Stimulated activated CD8-positive, alpha-beta memory T cell treated with anti-CD3 and anti-CD28 coated beads, Interleukin-7, amount 100 ng/mL, for 48 hours (primary cell): ENCODE results near the gene POMC.
"Not testable (repeated sequence)": the region's sequence is repeated elsewhere in the genome, so short reads cannot be mapped to it uniquely, and the experiment has no call there.

Source experiments
- DNase-seq, 2 donors: peaks; one replicate each; pipeline ENCODE4 v3.0.0-alpha.2; 2020; ENCODE audit warnings: low read depth in 1 of 2; ENCODE audit errors: extremely low read depth in 1 of 2

POMC gene

DNA sequence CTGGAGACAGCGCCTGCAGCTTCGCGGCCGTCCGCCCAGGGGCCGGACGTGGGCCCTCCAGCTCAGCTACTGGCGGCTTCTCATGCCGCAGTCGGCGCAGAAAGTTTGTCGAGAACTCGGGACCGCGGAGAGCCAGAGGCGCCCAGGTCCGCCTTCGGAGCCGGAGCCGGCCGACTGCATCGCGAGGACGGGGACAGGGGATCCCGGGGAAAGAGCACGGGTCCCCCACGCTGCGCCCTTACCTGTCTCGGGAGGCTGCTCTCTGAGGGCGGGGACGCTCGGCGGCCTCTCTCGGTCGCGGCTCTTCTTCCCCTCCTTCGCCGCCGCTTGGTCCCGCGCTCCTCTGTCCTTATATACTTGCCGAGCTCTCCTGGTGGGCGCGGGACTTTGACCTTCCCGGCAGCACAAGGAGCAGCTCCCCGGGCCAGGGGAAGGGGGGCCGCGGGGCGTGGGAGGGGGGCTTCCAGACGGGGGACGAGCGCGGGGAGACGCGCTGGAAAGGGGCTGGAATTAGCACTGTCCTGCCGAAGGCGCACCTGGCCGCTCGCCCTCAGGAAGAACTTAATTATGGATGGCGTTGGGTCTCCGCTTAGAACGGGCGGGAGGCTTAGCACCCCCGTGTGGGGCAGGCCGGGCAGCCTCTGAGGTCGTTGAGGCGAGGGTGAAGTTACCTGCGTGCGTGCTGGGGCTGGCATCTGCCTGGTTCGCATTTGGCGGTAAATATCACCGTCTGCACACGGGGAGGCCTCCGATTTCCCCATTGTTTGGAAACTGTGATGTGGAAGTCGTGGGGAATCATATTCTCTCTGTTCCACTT lies at the start of gene POMC:
Gene POMC (minus strand): TSS at position 325 of the 817 bp plus-strand sequence. CDS start 3,808 bp downstream, outside the sequence.
- DNase-seq, result no peak

DNA sequence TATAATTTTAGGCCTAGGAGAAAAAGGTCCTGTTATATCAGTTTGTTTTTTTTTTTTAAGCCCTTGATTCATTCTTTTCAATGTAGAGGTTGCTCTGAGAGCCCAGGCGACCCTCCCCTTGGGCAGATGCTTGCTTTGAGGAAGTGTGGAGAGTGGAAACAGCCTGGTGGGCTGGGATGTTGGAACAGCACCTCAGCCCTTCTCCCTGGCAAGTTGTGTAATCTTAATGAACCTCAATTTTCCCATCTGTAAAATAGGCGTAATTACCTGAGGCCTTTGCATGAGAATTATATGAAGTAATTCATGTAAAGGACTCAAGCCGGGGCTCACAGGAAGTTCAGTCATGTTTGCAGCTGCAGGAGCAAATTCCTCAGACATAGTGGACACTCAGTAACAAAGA lies 49.7 kb upstream of the POMC start:
- no peak for DNase-seq

DNA sequence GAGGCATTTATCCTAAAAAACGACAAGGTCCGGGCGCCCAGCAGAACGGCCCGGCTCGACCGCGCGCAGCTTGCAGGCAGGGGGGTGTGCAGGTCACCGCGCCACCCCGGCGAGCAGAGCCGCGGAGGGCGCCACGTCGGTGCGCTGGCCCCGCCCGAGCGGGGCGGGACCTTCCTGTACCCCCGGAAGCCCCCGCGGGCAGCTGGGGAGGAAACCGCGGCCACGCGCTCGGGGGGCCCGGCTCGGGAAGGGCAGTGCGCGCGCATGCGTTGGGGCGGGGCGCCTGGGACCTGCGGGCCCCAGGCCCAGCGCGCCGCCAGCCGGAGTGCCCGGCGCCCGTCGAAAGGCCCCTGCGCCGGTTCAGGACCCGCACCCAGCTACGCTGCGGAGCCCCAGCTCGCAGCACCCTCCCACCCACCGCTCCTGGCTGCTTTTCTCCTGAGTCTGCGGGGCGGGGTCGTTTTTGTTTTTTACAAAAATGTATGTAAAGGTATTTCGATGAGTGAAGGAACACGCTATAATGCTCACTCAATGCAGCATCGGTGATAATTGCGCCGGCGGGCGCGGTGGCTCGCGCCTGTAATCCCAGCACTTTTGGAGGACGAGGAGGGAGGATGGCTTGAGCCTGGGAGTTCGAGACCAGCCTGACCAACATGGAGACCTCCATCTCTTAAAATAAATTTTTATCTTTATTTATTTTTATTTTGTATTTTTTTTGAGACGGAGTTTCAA lies 47.7 kb upstream of the POMC start:
- peak; percentile 79 to 84 for DNase-seq

DNA sequence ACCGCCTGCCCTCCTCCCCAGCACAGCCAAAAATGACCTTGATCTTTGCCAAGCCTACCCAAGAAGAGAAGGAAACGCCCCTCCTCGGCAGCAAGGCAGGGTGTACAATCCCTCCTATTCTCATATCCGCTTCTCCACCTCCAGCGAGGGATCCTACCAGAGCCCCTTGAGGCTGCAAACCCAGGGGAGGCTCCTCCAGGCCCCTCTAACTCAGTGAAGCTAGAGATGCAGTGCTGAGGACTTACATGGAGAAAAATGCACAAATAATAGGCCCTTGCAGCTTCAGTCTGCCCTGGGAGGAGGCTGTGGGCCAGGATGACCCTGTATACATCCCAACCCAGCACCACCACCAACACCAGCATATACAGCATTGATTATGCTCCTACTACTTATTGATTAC lies 46.9 kb upstream of the POMC start:
- no peak for DNase-seq

DNA sequence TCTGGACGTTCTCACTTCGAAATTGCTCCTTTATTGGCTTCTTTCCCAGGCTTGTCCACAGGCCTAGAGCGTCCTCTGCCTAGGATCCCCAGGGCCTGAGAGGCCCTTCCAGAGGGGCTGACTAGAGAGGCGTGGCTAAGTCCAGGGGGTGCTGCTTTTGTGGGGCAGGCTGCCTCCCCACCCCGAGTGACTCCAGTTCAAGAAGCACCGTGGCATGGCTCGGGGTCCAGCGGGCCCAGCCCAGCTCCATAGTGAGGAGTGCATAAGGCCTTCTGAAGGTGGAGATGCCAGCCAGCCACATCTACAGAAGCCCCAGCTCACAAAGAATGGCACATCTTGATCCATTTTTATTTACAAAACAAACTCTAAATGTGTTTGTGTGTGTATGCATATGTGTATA lies 44.8 kb upstream of the POMC start:
- no peak for DNase-seq

DNA sequence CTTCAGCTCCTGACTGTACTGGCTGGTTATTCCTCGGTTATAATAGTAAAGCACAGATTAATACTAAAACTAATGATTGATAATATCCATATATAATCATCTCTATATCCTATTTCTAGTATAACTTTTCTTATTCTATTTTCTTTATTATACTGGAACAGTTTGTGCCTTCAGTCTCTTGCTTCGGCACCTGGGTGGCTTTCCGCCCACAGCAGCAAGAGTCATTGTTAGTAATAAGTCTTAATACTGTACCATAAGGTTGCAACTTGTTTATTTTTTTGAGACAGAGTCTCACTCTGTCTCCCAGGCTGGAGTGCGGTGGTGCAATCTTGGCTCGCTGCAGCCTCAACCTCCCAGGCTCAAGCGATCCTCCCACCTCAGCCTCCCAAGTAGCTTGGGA lies 42.5 kb upstream of the POMC start:
- not testable (repeated sequence) for DNase-seq

DNA sequence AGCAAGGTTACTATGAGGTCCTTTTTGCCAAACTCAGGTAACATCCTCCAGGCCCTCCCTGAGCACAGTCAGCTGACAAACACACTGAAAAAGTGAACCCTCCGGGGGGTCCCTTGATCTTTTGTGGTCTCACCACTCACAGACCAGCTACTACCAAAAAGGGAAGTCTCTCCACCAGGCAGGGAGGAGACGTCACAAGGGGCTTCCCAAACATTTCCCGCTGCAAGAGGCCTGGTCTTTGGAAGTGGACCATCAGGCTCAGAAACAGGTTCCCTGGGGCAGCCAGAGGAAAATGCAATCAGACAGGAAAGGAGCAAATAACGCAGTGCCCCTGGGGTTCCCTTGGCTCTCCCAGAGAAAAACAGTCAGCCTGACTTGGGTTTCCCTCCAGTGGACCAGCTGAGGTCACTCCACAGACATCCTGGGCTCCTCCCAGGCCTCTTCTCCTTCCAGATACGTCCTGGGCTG lies 38.7 kb upstream of the POMC start:
- no peak for DNase-seq

DNA sequence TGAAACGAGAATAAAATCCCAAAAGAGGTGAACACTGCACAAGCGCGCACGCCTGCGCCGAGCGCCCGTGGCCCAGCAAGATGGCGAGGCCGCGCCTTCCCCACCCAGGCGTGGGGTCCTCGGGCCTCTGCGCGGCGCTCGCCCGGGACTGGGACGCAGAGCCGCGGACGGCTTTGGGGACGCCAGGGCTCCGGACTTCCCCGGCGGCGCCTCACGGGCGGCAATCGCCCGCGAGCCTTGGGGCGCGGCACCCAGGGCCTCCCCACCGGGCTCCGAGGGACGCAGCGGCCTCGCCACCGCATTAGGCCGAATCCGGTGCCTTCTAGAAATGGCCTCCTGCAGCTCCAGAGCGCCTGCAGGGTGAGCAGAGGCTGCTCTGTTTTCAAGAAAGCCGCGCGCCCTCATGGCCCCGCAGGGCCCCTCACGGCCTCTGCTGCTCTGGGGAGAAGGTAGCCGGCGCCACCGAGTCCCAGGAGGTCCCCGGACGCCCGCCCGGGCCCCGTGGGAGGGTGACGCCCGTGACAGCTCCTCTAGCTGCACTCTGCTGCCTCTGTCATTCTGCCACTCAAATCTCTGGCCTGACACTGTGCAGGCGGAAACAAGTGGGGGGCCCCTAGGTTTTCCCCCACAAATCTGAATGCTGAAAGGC lies 35.9 kb upstream of the POMC start:
- DNase-seq, result no peak

DNA sequence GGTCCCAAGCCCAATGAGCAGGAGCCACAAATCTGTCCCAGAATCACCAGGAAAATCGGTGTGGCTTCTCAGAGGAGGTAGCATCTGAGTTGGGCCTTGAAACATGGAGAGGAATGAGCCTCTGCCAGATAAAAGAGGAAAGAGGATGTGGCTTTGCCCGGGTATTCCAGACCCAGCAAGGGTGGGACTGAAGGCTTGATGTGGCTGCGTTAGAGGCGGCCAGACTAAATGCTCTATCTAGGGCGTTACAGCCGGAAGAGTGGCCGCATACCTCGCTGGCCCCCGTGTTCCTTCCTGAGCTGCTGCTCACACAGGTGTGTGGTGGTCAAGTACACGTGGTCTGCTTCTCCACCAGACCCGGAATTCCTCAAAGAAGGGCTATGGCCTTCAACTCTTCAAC lies 33.9 kb upstream of the POMC start:
- DNase-seq, result no peak

DNA sequence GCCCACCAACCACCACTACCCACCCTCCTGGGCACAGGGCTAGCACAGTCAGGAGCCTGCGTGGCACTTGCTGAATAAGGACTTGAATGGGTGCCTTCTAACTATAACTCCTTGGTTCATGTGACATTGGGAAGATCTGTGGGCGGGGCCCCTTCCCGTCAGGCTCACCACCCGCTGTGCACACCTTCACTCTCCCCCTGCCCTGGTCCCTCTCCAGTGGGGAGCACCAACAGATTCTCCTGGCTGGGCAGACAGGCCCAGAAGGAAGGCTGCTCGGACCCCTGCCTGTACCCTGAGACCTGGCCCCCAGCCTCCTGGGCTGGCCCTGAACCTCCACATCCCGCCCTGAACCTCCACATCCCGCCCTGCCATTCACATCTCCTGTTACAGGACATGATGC lies 33.4 kb upstream of the POMC start:
- DNase-seq, result no peak

DNA sequence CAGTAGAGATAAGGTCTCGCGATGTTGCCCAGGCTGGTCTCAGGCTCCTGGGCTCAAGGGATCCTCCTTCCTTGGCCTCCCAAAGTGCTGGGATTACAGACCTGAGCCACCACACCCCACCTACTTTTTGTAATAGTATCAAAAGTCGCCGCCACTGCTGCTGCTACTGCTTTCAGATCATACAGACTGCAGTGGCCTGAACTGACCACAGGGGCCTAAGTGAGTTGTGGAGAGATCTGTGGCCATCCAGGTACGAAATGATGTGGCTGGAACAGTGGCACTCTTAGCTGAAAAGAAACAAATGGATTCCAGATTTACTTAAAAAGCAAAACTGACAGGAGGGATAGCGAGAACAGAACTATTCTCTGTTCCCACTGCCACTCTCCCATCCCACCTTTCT lies 32.9 kb upstream of the POMC start:
- DNase-seq, result no peak

DNA sequence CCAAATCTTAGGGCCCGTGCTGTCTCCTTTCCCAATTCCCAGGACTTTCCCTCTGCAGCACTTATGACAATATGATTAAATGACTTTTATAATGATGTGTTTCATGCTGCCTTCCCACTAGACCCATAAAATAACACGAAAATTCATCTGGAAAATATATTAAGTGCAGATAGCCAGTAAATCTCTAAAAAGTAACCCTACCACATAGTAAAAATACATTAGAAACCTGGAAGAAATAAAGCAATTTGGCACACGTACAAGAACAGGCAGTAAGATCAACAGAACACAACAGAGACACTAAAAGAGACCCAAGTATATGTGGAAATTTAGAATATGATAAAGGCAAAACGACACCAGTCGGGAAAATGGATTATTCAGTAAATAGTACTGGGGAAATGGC lies 30.2 kb upstream of the POMC start:
- DNase-seq, result no peak

DNA sequence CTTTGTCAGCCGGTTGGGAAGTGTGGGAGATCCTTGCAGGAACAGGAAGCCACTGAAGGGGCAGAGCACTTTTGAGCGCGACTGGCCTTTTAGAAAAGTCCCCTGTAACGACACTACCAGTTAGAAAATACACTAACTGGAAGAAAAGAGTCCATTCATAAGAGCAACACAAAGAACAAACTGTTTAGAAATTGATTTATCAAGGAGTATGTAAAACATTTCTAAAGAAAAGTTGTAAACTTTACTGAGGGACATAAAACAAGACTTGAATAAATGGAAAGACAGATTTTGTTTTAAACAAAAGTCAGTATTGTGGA lies 29.8 kb upstream of the POMC start:
- no peak for DNase-seq

DNA sequence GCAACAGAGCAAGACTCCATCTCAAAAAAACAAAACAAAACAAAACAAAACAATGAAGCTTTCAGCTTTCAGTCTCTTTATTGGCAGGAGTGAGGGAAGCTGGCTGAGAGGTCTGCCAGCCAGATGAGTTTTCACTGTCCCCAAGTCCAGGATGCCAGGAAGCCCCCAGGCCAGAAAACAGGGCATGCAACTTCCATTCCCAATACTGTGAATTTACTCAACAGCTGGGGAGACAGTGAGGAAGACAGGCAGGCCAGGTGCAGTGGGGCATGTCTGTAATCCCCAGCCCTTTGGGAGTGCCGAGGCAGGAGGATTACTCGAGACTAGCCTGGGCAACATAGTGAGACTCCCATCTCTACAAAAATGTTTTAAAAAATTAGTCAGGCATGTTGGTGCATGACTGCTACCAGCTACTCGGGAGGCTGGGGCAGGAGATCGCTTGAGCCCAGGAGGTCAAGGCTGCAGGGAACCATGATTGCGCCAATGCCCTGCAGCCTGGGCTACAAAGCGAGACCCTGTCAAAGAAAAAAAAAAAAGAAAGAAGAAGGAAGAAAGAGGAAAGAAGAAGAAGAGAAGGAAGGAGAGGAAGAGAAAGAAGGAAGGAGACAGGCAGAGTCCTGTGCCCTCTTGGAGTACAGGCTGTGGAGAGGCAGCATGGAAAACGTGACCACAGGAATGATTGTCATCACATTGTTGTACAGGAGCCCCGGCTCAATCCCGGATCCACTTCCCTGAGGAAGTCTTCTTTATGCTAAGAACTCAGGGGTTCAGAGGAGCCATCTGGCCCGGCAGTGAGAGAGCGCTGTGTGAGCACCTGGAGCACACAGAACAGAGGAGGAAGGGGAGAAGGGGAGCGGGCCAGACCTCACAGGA lies 29.2 kb upstream of the POMC start:
- no peak for DNase-seq

DNA sequence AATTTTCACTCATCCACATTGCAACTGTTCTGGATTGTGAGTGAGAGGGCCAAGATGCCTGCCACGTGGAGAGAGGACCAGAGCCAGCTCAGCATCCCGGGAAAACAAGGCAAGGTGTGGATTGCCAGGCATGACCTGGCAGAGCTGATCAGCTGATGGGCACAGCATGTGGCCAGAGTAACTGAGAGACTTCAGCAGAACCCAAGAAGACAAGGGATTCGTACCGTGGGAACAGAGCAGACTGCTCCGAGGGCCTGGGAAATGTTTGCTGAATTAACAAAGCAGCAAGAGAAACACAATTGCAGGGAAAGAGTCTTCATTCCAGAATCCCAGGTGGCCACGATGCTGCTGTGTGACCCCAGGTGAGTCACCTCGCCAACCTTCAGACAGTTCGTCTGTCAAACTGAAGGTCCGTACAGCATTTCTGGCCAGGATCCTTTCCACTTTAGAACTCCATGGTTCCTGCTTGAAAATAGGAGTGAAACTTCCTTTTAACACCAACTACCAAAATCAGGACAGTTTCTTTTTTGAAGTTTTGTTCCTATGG lies 26.3 kb upstream of the POMC start:
- DNase-seq, result no peak

DNA sequence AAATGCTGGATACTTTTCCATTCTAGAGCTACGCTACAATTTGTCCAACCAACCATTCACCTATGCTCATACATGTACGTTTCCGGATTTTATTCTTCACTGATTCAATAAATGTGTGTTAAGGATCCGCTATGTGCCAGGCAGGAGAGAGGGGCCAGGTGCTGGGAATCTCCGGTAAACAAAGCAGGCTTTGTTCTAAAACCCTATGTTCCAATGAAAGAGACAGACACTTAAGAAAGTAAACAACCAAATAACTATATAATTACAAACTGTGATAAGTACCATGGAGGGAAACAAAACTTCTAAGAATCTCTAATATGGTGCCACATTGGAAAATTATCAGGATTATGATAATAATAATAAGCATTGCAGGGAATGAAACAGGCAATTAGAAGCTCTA lies 22.2 kb upstream of the POMC start:
- DNase-seq, result no peak

DNA sequence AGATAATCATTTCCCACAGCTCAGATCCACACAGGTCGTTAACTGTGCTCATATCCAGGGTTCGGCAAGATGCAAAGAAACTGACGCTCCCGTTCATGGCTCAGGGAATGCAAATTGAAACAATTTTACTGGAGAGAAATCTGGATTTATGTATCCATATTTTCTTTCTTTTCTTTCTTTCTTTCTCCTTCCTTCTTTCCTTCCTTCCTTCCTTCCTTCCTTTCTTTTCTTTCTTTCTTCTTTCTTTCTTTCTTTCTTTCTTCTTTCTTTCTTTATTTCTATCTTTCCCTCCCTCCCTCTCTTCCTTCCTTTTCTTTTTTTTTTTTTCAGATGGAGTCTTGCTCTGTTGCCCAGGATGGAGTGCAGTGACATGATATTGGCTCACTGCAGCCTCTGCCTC lies 20.0 kb upstream of the POMC start:
- no peak for DNase-seq

DNA sequence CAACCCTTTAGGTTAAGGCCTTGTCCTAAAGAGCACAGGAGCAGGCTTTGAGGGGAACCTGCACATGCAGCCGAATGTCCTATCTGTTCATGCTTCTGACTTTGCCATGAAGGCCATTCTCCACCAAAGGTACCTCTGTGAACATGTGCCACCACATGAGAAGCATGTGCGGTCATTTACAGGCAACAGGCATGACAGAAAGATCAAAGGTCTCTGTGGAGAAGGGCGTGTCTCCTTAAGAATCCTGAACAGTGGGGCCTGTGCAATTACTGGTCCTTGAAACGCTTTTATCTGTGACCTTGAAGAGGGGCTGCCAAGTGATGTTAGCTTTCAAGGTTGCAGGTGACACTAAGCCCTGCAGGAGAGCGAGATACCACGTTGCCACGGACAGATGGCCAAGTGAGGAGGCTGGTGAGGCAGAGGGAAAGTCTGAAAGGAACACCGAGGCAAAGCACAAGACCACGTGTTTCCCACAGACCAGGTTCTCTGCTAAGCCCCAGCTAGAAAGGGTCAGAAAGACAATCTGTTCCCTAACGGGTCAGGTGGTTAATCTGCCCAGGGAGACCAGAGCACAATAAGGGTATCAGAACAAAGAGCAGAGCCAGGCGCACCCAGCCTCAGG lies 19.5 kb upstream of the POMC start:
- DNase-seq, result no peak

DNA sequence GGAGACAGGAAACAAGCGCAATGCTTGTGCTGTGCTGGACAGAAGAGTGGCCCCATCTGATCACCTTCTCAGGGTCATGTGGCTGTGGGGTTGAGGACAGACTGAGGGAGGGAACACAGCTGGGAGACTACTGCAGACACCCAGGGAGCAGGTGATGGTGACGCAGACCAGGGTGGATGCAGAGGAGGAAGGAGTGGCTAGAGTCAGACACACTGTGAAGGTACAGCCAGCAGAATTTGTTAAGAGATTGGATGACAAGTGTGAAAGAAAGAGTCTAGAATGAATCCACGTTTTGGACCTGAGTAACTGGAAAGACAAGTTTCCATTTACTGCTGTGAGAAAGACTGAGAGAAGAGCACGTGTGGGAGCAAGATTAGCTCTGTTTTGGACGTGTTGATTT lies 15.9 kb upstream of the POMC start:
- no peak for DNase-seq

DNA sequence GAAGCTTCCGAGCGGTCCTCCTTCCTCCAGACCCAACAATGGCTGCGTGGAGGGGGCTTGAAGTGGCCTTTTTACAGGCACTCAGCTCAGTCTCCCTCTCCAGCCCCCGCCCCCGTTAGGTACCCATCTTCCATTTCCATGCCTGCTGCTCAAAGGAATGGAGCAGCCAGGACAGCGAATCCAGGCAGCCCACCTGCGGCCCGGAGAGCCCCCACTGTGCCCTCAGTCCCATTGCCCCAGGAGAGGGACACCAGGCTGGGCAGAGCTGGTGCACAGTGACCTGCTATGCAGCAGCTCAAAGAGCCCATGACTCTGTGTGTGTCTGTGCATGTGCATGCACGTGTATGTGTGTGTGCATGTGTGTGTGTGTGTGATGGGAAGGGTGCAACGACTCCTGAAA lies 10.6 kb upstream of the POMC start:
- DNase-seq, result no peak
